HG02642 (cell line): ENCODE data around the gene TMEM163.
"Not testable (repeated sequence)": the region's sequence is repeated elsewhere in the genome, so short reads cannot be mapped to it uniquely, and the experiment has no call there.

Experiments
- ATAC-seq: cut with Tn5 transposase; IDR thresholded peaks from one replicate; pipeline ENCODE4 v1.9.1; 2021; ENCODE audit warnings: mild to moderate bottlenecking; ENCODE audit not compliant: unreplicated experiment, poor library complexity

TMEM163 gene

DNA sequence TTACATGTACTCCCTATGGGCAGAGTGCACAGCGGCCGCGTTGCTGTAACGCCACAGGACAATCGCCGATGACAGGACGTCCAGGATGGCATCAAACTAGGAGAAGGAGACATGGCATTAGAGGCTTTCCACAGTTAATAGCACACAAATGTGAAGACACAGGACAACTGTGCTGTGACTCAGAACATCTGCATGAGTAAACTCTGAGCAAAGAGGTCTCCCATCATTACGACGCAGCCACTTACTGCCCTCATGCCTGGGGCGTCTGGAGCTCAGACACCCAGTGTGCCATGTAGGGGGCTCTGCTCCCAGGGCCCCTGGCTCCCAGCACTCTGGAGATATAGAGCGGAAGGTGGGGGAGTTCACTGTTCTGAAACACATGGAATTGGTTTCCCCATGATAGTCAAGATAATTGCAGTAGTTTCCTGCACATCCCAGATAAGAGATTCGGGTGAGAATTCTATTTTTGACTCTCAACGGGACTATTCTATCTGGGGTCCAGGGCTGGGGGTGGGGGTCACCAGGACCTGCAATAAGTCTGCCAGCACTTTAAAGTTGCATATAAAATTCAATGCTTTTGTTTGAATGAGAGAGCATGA, 168.1 kb downstream of the TMEM163 start:
- no peak for ATAC-seq

DNA sequence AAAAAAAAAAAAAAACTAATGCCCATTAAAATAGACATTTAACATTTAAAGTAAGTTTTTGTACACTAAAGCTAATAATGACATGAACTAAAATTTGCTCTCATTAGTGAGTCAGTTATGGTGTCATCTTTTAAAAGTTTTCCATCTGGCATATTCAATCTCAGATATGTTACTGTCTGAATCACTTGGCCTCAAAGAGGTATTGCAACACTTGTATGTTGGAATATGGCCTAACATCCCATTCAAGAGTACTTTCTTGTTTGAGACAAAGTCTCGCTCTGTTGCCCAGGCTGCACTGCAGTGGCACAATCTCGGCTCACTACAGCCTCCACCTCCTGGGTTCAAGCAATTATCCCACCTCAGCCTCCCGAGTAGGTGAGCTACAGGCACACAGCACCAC, 169.7 kb downstream of the TMEM163 start:
- ATAC-seq = no peak

DNA sequence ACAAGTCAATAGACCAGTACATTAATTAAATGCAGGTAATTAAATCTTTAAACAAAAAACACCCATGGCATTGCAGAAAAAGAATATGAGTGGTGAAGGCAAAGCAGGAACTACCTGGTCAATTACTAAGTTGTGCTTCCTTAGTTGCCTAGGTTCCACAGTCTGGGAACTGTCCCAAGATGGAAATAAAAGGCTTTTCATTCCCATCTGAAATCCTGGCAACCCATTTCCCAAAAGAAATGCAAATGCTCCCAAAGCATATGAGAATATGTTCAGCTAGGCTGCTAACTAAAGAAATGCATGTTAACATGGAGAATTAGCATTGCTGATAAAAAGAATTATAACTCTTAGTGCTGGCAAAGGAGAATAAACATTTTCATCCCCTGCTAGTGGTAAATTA, 177.8 kb downstream of the TMEM163 start:
- no peak for ATAC-seq

DNA sequence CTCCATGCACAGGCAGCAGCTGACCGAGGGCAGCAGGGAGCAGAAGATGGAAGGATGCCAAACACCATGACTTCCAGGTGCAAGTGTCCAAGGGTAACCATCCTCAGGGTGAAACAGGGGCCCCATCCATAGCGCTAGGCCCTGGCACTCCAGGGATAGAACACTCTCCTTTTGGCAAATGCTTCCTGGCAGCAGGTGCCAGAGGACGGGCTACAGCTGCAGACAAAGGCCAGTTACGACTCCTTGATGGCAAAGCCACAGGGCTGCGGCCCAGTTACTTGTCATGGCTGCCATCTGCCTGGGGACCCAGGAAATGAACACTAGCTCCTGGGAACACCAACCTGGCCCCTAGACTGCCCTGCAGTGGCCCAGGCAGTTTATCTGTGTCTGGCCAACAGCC, 178.8 kb downstream of the TMEM163 start:
- no peak for ATAC-seq

DNA sequence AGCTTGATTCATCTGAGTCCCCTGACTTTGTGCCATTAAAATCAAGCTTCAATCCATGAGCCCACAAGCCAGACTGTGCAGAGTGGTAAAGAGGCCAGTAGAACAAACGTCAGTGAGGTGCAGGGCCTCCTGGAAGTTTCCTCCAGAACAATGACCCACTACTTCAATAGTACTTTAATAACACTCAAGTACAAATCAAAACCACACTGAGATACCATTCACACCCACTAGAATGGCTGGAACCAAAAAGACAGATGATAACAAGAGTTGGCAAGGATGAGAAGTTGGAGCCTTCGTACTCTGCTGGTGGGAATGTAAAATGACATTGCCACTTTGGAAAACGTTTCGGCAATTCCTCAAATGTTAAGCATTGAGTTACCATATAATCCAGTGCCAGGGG, 181.1 kb downstream of the TMEM163 start:
- ATAC-seq = no peak

DNA sequence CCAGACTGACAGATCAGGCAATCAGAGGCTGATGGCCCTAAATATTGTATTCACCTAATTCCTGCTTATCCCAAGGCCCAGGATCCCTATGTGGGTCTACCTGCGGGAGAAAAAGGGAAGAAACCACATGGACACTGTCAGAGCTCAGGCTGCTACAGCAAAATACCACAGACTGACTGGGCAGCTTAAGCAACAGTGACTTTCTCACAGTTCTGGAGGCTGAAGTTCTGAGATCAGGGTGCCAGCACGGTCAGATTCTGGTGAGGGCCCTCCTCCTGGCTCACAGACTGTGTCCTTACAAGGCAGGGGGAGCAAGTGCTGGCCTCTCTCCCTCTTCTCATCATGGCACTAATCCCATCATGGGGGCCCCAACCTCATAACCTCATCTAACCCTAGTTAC, 181.7 kb downstream of the TMEM163 start:
- no peak for ATAC-seq

DNA sequence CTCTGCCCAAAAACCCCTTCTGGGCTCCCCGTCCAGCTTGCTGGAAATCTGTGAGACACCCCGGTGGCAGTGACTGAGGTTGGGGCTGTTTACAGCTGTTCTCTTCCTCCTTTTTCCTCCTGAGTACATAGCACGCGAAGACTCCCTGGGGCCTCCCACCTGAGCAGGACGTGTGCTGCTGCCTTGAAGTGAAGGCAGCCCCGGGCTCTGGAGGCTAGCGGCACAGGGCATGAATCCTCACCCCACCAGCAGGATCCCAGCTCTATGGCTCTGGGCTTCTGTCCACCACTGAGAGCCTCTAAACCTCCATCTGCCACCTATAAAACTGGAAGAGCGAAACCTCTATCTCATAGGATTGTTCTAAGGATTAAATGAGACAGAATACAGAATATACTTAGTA, 182.5 kb downstream of the TMEM163 start:
- ATAC-seq = no peak

DNA sequence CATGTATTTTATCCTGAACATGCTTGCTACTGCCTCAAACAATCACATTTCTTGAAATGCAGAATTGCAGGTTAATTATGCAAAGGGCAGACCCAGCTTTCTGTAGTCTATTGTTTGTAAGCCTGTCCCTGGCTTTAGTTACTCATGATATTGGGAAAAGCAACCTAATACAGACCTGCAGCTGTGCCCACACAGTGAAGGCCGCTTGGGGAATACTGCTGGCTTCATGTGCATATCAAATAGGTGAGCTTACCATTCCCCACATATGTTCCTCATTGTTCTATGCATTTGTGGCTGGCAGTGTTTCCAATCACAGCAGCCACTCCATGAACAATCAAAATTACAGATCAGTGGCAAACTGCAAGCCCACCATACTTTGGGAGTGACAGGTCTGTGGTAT, 186.3 kb downstream of the TMEM163 start:
- ATAC-seq = no peak

DNA sequence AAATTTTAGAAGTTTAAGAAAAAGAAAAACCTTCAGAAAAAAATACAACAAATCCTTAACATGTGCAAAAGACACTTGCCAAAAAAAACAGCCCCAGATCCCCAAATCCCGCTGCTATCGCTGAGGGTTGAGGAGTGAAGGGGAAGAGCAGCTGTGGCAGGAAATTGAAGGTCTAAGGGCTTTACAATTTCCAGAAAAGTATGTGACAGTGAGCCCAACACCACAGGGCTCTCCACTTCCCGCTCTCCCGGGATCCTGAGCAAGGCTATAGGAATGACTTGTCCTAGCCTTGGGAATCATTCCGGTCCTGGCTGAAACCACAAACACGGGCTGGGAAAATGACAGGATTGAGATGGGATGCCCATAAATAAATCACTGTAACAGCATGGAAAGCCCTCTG, 191.4 kb downstream of the TMEM163 start:
- ATAC-seq = no peak

DNA sequence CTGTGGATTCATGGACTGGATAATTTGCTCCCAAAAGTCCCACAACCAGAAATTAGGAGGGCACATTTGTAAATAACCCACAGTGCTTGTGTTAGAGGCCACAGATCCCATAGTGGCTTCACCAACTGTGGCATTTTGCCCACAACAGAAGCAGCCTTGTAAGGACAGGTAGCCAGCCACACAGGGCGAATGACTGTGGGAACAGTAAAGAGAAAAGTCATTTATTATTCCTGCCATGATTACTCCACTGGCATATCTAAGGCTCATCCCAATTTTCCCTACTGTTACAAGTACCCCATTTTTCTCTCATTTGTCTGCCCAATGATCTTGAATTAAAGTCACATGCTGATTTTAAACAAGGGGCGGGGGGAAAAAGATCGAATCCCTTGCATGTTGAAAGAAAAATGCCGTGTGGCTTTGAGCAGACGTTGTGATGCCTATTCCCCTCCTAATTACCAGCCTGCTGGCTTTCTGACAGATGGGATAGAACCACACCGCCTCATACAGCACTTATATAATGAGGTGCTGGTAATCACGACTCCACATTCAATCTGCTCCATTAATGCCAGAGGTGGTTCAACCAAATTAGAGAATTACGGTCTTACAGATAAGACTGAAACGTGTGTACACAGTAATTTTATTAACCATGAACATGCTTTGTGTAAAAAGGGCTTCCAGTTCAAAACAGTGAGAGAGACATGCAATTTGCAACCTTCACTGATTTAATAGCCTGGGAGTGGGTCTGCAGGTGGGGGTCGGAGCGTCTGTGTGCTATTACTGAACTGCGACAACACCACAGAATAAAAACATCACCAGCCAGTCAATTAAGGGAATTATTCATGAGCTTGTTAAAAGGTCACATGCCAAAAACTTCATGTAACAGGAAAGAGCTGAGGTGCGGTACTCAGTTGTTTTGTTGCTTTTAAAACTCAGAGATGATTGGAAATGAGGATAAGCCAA, 196.0 kb downstream of the TMEM163 start:
- ATAC-seq = no peak

DNA sequence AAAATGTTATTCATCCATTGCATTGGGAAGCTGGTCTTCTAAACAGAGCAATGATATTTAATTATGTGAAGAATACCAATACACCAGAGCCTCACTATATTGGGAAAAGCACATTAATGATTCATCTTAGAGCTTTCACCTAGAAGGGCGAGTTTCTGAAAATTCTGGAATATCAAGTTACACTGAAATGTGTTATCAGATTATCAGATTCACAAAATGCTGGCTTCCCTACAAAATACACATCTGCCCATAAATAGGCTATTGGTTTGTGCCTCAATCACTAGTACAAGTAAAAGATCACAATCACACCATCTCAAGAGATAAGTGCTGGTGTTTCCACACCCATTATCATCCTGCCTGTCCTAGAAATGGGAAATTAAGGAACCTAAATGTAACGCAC, 200.7 kb downstream of the TMEM163 start:
- ATAC-seq = no peak

DNA sequence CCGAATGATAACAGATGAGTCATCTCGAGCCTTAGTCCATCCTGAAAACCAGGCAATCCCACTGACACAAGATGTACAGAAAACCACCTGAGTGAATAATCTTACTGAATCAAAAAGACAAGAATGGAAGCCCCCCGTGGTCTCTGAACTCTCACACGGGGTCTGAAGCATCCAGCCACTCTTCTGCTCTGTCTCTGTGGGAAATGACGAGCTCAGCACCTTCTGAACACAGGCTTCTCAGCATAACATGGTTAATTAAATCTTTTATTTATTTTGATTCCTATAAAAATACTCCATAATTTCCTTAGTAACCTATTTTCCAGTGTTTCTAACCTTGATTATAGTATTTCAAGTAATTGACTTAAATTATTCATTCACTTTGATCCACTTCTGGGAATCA, 203.7 kb downstream of the TMEM163 start:
- ATAC-seq = no peak

DNA sequence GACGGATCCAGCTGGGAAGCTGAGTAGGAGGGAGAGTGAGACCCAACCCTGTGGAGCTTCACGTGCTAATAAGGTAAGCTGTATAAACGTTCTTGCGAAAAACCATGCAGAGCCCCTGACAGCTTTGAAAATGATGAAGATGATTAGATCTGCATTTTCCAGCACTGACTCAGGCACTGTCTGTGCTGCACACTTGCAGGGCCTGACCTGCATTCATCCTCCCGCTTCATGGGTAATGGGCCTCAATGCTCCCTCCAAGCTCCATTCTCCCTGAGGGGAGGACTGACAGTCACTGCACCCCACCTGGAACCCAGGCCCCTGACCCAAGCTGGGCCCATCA, 205.4 kb downstream of the TMEM163 start:
- no peak for ATAC-seq

DNA sequence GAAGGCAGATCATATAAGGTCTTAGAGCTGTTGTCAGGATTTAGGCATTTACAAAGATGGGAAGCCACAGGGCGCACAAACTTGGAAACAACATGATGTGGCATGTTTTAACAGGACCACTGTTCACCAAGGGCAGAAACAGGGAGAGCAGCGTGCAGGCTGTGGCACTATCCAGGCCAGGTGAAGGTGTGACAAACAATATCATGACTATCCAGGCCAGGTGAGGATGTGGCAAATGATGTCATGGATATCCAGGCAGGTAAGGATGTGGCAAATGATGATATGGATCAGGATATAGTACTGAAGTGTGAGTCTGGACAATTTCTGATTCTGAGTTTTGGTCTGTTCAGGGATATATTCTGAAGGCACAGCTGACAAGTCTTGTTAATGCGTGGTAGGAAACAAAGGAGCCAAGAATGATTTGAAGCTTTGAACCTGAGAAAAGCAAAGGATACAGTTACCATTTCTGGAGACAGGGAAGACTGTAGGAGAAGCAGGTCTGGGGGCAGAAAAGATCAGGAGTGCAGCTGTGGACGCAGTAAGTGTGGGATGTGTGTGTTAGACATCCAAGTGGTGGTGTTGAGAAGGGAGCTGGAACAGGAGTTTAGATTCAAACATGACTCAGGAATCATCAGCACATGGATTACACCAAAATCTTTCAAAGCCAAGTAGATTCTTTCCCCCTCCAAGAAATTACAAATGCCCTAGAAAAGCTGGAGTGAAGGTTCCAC, 205.9 kb downstream of the TMEM163 start:
- no peak for ATAC-seq

DNA sequence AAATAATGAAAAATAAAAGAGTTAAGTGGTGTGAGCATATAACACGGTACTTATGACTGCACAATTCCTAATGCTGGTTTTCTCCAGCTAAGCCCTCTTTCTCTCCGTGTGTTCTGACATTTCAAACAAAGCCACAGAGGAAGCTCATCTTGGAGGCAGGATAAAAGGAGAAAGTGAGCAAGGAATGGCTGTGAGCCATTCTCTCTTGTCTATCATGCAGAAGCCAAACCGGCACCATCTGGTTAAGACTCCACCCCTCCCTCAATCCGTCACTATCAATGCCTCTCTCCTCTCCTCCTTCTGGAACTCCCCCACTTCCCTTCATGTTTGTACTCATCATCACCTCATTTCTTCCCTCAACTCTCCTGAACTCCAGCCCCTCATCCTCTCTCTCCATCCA, 210.4 kb downstream of the TMEM163 start:
- no peak for ATAC-seq

DNA sequence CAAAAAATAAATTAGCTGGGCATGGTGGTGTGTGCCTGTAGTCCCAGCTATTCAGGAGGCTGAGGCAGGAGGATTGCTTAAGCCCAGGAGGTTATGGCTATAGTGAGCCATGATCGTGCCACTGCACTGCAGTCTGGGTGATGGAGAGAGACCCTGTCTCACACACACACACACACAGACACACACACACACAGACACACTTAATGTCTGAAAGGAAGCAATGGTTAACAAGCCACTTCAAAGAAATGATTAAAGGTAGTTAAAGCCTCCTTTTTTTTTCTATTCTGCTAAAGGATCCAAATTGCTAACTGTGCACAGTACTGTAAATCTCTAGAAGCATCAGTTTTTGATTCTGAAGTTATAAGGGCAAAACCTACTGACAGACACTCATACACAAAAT, 211.1 kb downstream of the TMEM163 start:
- no peak for ATAC-seq

DNA sequence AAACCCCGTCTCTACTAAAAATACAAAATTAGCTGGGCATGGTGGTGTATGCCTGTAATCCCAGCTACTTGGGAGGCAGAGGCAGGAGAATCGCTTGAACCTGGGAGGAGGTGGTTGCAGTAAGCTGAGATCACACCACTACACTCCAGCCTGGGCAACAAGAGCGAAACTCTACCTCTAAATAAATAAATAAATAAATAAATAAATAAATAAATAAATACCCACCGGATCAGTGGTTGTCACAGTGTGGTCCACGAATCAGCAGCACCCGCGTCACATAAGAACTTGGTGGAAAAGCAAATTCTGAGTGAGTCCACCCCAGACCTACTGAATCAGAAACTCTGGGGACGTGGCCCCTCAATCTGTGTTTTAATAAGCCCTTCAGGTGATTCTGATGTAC, 211.6 kb downstream of the TMEM163 start:
- ATAC-seq = not testable (repeated sequence)

DNA sequence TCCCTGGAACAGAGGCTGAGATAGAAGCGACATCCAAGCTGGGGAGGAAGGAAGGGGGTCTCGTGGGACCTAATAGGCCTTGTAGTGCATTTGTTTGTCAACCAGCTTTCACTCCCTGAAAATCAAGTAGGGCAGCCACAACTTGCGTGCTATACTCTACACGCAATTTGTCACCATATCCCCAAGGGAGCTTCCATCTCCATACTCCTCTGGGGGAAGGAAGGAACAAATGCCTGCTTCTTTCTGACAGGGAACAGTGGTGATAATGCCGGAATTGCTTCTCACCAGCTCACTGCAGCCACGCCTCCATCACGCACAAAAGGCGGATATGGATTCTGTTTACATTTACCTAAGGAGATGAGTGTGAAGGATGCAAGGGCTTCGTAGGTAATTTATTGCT, 213.4 kb downstream of the TMEM163 start:
- ATAC-seq = no peak

DNA sequence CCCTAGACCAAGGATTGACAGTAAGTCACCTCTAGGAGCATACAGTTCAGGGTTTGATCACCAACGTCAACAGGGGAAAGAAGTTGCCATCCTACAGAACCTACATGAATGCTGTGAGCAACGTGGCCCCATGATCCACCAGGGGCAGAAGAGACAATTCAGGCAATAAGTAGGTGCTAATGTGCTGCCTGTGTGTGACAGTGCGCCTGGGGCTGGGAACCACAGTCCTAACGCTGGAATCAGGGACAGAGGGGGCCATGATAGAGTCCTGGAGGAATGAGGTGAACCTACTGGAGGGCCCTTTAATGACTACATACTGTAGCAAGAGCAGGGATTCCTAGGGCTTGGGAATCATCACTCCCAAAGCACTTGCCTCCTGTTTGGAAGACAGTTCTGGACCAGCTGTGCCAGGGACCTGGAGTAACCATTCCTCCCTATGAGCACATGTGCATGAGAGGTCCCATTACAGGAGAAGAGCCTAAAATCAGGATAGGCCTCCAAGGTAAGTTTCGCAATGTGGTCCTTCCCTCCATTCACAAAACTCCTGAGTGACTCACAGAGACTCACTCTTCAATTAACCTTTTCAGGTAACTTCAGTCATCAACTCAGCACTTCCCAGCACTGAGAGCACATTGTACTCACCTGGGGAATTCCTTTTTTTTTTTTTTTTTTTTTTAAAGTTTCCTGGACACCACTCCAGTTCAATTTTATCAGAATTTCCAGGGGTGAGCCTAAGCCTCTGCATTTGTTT, 214.0 kb downstream of the TMEM163 start:
- ATAC-seq = no peak

DNA sequence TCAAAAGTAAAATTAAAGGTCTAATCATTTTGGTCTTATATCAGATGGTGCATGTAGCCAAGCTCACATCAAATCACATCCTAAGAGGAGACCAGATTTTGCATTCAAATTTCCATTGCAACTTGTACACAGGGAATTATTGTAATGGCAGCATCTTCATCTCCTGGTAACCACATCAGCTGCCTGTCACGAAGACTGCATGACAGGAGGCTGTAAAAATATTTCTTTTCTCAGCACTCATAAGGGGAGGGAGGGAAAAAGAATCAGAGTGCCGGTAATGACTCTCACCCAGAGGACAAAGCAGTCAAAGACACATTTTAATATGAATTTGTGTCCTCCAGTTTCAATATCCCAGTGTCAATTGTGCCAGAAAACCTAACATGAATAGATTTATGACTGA, 216.7 kb downstream of the TMEM163 start:
- ATAC-seq = no peak
